ENCODE measurements around the gene PACRG. TPM values are rescaled to one million over a fixed set of nuclear protein-coding genes. Genes with fewer than 3 reads are reported as not detected.

PACRG gene
- polyA plus RNA-seq, 1 of the 3 experiments (the other 2 are of a cell fraction) = 0.56 TPM

- POLR2A ChIA-PET = no interaction called here
- H3F3A ChIP-seq (replicated peaks; ENCODE audit: insufficient read depth) = no peaks in the 10 kb centered on the region
- H3K27me3 ChIP-seq (ENCODE audit: insufficient read depth) = no peaks in the 10 kb centered on the region
- no peaks in the 10 kb centered on the region for H3K9me2 ChIP-seq
- H3K36me3 ChIP-seq (replicated peaks in 1 of 2; ENCODE audit: control insufficient read depth in 1 of 2, insufficient read depth in 2 of 2, low read length in 1 of 2) = no peaks in the 10 kb centered on the region
- no peak overlapping the region for H3K9ac ChIP-seq
- no peaks in the 10 kb centered on the region for H3K79me2 ChIP-seq (ENCODE audit: insufficient read depth)
- no peak for DNase-seq
- H3K4me2 ChIP-seq = no peak overlapping the region
- no peak overlapping the region for H3K4me3 ChIP-seq (ENCODE audit: low read depth in 2 of 2, low read length in 1 of 2)
- H3K4me1 ChIP-seq (ENCODE audit: control insufficient read depth in 1 of 2, insufficient read depth in 2 of 2, low read depth in 1 of 2, low read length in 1 of 2) = peaks cover 0 to 17% of the 10 kb centered on the region in 2 experiments; a peak in 2 of 4 replicates
- no peaks in the 10 kb centered on the region for H4K20me1 ChIP-seq (ENCODE audit: insufficient read depth)
- CTCF ChIA-PET = no interaction called here
- TF ChIP-seq, protein P1, sequence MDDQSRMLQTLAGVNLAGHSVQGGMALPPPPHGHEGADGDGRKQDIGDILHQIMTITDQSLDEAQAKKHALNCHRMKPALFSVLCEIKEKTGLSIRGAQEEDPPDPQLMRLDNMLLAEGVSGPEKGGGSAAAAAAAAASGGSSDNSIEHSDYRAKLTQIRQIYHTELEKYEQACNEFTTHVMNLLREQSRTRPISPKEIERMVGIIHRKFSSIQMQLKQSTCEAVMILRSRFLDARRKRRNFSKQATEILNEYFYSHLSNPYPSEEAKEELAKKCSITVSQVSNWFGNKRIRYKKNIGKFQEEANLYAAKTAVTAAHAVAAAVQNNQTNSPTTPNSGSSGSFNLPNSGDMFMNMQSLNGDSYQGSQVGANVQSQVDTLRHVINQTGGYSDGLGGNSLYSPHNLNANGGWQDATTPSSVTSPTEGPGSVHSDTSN (IDR thresholded peaks at IDR 0.05) = no peak
- TF ChIP-seq MAX (IDR thresholded peaks at IDR 0.05; ENCODE audit: low read depth) (no peak), NFIC (IDR thresholded peaks at IDR 0.05; ENCODE audit: borderline replicate concordance) (no peak), GATA2 (CRISPR knock-in tag; IDR thresholded peaks at IDR 0.05) (no peak), MEF2A (IDR thresholded peaks at IDR 0.05; ENCODE audit: borderline replicate concordance, low read depth) (no peak), RXRA (IDR thresholded peaks at IDR 0.05; ENCODE audit: borderline replicate concordance, low read depth) (no peak), SIN3A (IDR thresholded peaks at IDR 0.05; ENCODE audit: borderline replicate concordance, low read depth, low read length) (no peak)
- TF ChIP-seq, protein P2, sequence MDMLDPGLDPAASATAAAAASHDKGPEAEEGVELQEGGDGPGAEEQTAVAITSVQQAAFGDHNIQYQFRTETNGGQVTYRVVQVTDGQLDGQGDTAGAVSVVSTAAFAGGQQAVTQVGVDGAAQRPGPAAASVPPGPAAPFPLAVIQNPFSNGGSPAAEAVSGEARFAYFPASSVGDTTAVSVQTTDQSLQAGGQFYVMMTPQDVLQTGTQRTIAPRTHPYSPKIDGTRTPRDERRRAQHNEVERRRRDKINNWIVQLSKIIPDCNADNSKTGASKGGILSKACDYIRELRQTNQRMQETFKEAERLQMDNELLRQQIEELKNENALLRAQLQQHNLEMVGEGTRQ (IDR thresholded peaks at IDR 0.05; ENCODE audit: borderline replicate concordance, low read depth, low read length) = no peak
- TF ChIP-seq, protein P3, sequence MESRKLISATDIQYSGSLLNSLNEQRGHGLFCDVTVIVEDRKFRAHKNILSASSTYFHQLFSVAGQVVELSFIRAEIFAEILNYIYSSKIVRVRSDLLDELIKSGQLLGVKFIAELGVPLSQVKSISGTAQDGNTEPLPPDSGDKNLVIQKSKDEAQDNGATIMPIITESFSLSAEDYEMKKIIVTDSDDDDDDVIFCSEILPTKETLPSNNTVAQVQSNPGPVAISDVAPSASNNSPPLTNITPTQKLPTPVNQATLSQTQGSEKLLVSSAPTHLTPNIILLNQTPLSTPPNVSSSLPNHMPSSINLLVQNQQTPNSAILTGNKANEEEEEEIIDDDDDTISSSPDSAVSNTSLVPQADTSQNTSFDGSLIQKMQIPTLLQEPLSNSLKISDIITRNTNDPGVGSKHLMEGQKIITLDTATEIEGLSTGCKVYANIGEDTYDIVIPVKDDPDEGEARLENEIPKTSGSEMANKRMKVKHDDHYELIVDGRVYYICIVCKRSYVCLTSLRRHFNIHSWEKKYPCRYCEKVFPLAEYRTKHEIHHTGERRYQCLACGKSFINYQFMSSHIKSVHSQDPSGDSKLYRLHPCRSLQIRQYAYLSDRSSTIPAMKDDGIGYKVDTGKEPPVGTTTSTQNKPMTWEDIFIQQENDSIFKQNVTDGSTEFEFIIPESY (IDR thresholded peaks at IDR 0.05; ENCODE audit: borderline replicate concordance, low read depth) = no peak
- H2AFZ ChIP-seq (ENCODE audit: low read depth) = no peak overlapping the region
- H3K9me3 ChIP-seq = no peaks in the 10 kb centered on the region
- H3K27ac ChIP-seq (ENCODE audit: low read depth in 2 of 2, low read length in 1 of 2) = no peak overlapping the region
- 74% methylated on average over 2 of the region's 2 CpGs for WGBS (ENCODE audit: low lambda C conversion rate)
Observed at GRCh38 chr6:162712694-162713093, 15.1 kb upstream of the PACRG start.

GRCh38 chr6:162713974-162714780 is 13.6 kb upstream of the PACRG start:
- 45% methylated on average over 13 of the region's 13 CpGs for WGBS (ENCODE audit: low lambda C conversion rate)
- Histone ChIP-seq H4K20me1 (ENCODE audit: insufficient read depth) (no peaks in the 10 kb centered on the region), H3K4me2 (no peak overlapping the region), H3K27me3 (ENCODE audit: insufficient read depth) (no peaks in the 10 kb centered on the region), H2AFZ (ENCODE audit: low read depth) (no peak overlapping the region), H3K4me3 (ENCODE audit: low read depth in 2 of 2, low read length in 1 of 2) (peak overlapping the region in 1 of 2 experiments; percentile 16; a peak in 1 of 4 replicates), H3K9me3 (no peaks in the 10 kb centered on the region), H3K9me2 (no peaks in the 10 kb centered on the region), H3F3A (replicated peaks; ENCODE audit: insufficient read depth) (no peaks in the 10 kb centered on the region), H3K36me3 (replicated peaks in 1 of 2; ENCODE audit: control insufficient read depth in 1 of 2, insufficient read depth in 2 of 2, low read length in 1 of 2) (no peaks in the 10 kb centered on the region), H3K4me1 (ENCODE audit: control insufficient read depth in 1 of 2, insufficient read depth in 2 of 2, low read depth in 1 of 2, low read length in 1 of 2) (peaks cover 0 to 17% of the 10 kb centered on the region in 2 experiments; a peak in 2 of 4 replicates), H3K79me2 (ENCODE audit: insufficient read depth) (no peaks in the 10 kb centered on the region), H3K9ac (no peak overlapping the region), H3K27ac (ENCODE audit: low read depth in 2 of 2, low read length in 1 of 2) (peak overlapping the region; percentile 31 to 94; a peak in 3 of 4 replicates)
- CTCF ChIA-PET = interaction anchor here (1.0 to 1.5 kb wide), 4 partner anchors 8 to 16 kb away, joined by 3 to 4 read pairs (median 4); no protein-coding TSS in a partner anchor
- POLR2A ChIA-PET = interaction anchor here (0.8 kb wide), 1 partner anchor 14 kb away, joined by 3 read pairs; the partner anchor contains the start of genes PACRG and PRKN
- no peak for TF ChIP-seq NFIC (IDR thresholded peaks at IDR 0.05; ENCODE audit: borderline replicate concordance)
- peak; percentile 87 for TF ChIP-seq GATA2 (CRISPR knock-in tag; IDR thresholded peaks at IDR 0.05)
- TF ChIP-seq RCOR1 (IDR thresholded peaks at IDR 0.05; ENCODE audit: low read length) = peak; percentile 94
- TF ChIP-seq ELF1 (IDR thresholded peaks at IDR 0.05) = no peak
- TF ChIP-seq TCF12 (IDR thresholded peaks at IDR 0.05) = peak; percentile 36
- TF ChIP-seq, protein P4, sequence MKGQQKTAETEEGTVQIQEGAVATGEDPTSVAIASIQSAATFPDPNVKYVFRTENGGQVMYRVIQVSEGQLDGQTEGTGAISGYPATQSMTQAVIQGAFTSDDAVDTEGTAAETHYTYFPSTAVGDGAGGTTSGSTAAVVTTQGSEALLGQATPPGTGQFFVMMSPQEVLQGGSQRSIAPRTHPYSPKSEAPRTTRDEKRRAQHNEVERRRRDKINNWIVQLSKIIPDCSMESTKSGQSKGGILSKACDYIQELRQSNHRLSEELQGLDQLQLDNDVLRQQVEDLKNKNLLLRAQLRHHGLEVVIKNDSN (IDR thresholded peaks at IDR 0.05; ENCODE audit: borderline replicate concordance, low read depth) = no peak
- TF ChIP-seq MXI1 (IDR thresholded peaks at IDR 0.05; ENCODE audit: low read depth, low read length) = 0 out of 2 replicates have a peak, but pooled peaks have one; percentile 46
- TF ChIP-seq TEAD4 (IDR thresholded peaks at IDR 0.05; ENCODE audit: borderline replicate concordance, insufficient read depth) = peak; percentile 34; the same call in 1 of the 2 replicates
- peak; percentile 76 for TF ChIP-seq CHD2 (IDR thresholded peaks at IDR 0.05; ENCODE audit: low read length, partially characterized antibody)
- peak in 1 of 2 experiments; percentile 98; a peak in 2 of 4 replicates for TF ChIP-seq EP300 (IDR thresholded peaks at IDR 0.05; ENCODE audit: borderline replicate concordance in 1 of 2, low read depth in 1 of 2, low read length in 1 of 2)
- peak; percentile 73 for DNase-seq
